Keratinocyte (primary cell): ENCODE results near the gene RAB35.

Experiments used
- EZH2 ChIP-seq: IDR thresholded peaks from one replicate; pipeline ENCODE4 v1.6.1; 2012; ENCODE audit warnings: inconsistent platforms, mild to moderate bottlenecking, low read length, moderate library complexity
- TF ChIP-seq, protein P1 (sequence below), 3 experiments: IDR thresholded peaks in 1 of 3; conservative IDR thresholded peaks in 1 of 3; optimal IDR thresholded peaks in 1 of 3; 2 replicates in 2 of 3; 3 replicates in 1 of 3; pipeline versions ENCODE3 to v1.5.1; 2011; ENCODE audit warnings: low read length in 3 of 3, mild to moderate bottlenecking in 3 of 3, moderate library complexity in 2 of 3, control low read depth in 1 of 3, inconsistent platforms in 1 of 3; ENCODE audit not compliant: insufficient read depth in 2 of 3; ENCODE audit errors: extremely low read depth in 1 of 3

DNA sequence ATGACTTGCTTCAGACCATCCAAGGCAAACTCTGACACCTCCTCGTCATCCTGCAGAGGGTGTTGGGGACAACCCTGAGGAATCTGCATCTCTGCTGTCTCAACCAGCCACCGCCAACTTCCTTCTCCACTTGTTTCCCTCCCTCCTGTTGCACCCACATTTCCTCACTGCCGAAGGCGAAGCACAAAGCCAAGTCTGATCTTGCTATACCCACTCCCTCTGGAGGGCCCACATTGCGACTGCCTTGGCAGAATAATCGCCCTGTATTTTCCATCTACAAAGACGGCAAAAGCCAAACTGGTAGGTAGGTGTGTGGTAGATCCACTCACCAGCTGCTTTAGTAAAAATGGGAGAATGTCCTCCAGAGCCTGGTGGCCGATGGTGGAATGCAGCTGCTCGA, 21.8 kb upstream of the RAB35 start:
- TF ChIP-seq, protein P1, sequence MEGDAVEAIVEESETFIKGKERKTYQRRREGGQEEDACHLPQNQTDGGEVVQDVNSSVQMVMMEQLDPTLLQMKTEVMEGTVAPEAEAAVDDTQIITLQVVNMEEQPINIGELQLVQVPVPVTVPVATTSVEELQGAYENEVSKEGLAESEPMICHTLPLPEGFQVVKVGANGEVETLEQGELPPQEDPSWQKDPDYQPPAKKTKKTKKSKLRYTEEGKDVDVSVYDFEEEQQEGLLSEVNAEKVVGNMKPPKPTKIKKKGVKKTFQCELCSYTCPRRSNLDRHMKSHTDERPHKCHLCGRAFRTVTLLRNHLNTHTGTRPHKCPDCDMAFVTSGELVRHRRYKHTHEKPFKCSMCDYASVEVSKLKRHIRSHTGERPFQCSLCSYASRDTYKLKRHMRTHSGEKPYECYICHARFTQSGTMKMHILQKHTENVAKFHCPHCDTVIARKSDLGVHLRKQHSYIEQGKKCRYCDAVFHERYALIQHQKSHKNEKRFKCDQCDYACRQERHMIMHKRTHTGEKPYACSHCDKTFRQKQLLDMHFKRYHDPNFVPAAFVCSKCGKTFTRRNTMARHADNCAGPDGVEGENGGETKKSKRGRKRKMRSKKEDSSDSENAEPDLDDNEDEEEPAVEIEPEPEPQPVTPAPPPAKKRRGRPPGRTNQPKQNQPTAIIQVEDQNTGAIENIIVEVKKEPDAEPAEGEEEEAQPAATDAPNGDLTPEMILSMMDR (optimal IDR thresholded peaks at IDR 0.05 in 1 of 3, IDR thresholded peaks at IDR 0.05 in 1 of 3, conservative IDR thresholded peaks at IDR 0.05 in 1 of 3; ENCODE audit: extremely low read depth in 1 of 3, insufficient read depth in 2 of 3, low read length in 3 of 3) = no peak
- no peak for TF ChIP-seq EZH2
